Fibroblast of skin of abdomen (primary cell): ENCODE results near the gene SORL1.

ENCODE experiments used
- DNase-seq: peaks from one replicate; pipeline ENCODE4 v3.0.0-alpha.2; 2013

Gene SORL1

GRCh38 chr11:121661880-121662486, 209.9 kb downstream of the SORL1 start:
- DNase-seq, result peak; percentile 83

GRCh38 chr11:121664144-121664543, 212.0 kb downstream of the SORL1 start:
- no peak for DNase-seq

- no peak for DNase-seq
Measured at GRCh38 chr11:121665206-121665838, 213.2 kb downstream of the SORL1 start.

- DNase-seq, result no peak
Measured at GRCh38 chr11:121667836-121668235, 215.7 kb downstream of the SORL1 start.

- no peak for DNase-seq
Measured at GRCh38 chr11:121669422-121669821, 217.3 kb downstream of the SORL1 start.

GRCh38 chr11:121670266-121670665, 218.2 kb downstream of the SORL1 start:
- no peak for DNase-seq

GRCh38 chr11:121670805-121671282, 218.7 kb downstream of the SORL1 start:
- DNase-seq, result peak; percentile 36

GRCh38 chr11:121671283-121672168, 219.4 kb downstream of the SORL1 start:
- peak; percentile 65 for DNase-seq

- no peak for DNase-seq
Measured at GRCh38 chr11:121672630-121673487, 220.7 kb downstream of the SORL1 start.

GRCh38 chr11:121681550-121682268, 229.6 kb downstream of the SORL1 start:
- peak; percentile 13 for DNase-seq
